HG03196 (cell line): ENCODE data around the gene REN.

Experiments used
- ATAC-seq: cut with Tn5 transposase; IDR thresholded peaks from one replicate; pipeline ENCODE4 v1.9.1; 2021; ENCODE audit not compliant: unreplicated experiment

The REN gene

GRCh38 chr1:204134103-204134502 is 32.0 kb downstream of the REN start:
- no peak for ATAC-seq

- no peak for ATAC-seq
Measured at GRCh38 chr1:204132718-204133117, 33.4 kb downstream of the REN start.

- no peak for ATAC-seq
Measured at GRCh38 chr1:204131978-204132377, 34.2 kb downstream of the REN start.

GRCh38 chr1:204130981-204131892 is 34.9 kb downstream of the REN start:
- no peak for ATAC-seq

GRCh38 chr1:204130178-204130577 is 36.0 kb downstream of the REN start:
- ATAC-seq, result no peak

GRCh38 chr1:204128964-204129896 is 36.9 kb downstream of the REN start:
- ATAC-seq, result peak; percentile 48

- no peak for ATAC-seq
Measured at GRCh38 chr1:204128464-204128963, 37.6 kb downstream of the REN start.

GRCh38 chr1:204127597-204128242 is 38.4 kb downstream of the REN start:
- ATAC-seq, result no peak

- no peak for ATAC-seq
Measured at GRCh38 chr1:204126956-204127355, 39.2 kb downstream of the REN start.

GRCh38 chr1:204126386-204126785 is 39.8 kb downstream of the REN start:
- ATAC-seq, result no peak

GRCh38 chr1:204125759-204126351 is 40.3 kb downstream of the REN start:
- ATAC-seq, result no peak

- ATAC-seq, result no peak
Measured at GRCh38 chr1:204124639-204125038, 41.5 kb downstream of the REN start.

- no peak for ATAC-seq
Measured at GRCh38 chr1:204123376-204123775, 42.8 kb downstream of the REN start.

GRCh38 chr1:204121840-204122555 is 44.1 kb downstream of the REN start:
- ATAC-seq, result no peak

- ATAC-seq, result no peak
Measured at GRCh38 chr1:204116539-204116938, 49.6 kb downstream of the REN start.

GRCh38 chr1:204115116-204115515 is 51.0 kb downstream of the REN start:
- no peak for ATAC-seq

- ATAC-seq, result no peak
Measured at GRCh38 chr1:204114606-204115005, 51.5 kb downstream of the REN start.

- no peak for ATAC-seq
Measured at GRCh38 chr1:204113896-204114295, 52.2 kb downstream of the REN start.

GRCh38 chr1:204112876-204113730 is 53.0 kb downstream of the REN start:
- no peak for ATAC-seq
